Measurements from ENCODE around the gene LILRA1.
"Not testable (repeated sequence)": the region's sequence is repeated elsewhere in the genome, so short reads cannot be mapped to it uniquely, and the experiment has no call there.

The LILRA1 gene

GRCh38 chr19:54586397-54586796 is 7.0 kb upstream of the LILRA1 start:
- no peak for DNase-seq (ENCODE audit: low read depth in 2 of 2)
- H3K4me3 ChIP-seq (replicated peaks in 1 of 2; ENCODE audit: low read depth in 2 of 2, low read length in 2 of 2): no peak overlapping the region
- no peak for TF ChIP-seq CTCF (IDR thresholded peaks at IDR 0.05; ENCODE audit: low read depth, low read length)

GRCh38 chr19:54587026-54587425 is 6.4 kb upstream of the LILRA1 start:
- no peak overlapping the region for H3K4me3 ChIP-seq (replicated peaks in 1 of 2; ENCODE audit: low read depth in 2 of 2, low read length in 2 of 2)
- DNase-seq (ENCODE audit: low read depth in 2 of 2): no peak
- no peak for TF ChIP-seq CTCF (IDR thresholded peaks at IDR 0.05; ENCODE audit: low read depth, low read length)

DNA sequence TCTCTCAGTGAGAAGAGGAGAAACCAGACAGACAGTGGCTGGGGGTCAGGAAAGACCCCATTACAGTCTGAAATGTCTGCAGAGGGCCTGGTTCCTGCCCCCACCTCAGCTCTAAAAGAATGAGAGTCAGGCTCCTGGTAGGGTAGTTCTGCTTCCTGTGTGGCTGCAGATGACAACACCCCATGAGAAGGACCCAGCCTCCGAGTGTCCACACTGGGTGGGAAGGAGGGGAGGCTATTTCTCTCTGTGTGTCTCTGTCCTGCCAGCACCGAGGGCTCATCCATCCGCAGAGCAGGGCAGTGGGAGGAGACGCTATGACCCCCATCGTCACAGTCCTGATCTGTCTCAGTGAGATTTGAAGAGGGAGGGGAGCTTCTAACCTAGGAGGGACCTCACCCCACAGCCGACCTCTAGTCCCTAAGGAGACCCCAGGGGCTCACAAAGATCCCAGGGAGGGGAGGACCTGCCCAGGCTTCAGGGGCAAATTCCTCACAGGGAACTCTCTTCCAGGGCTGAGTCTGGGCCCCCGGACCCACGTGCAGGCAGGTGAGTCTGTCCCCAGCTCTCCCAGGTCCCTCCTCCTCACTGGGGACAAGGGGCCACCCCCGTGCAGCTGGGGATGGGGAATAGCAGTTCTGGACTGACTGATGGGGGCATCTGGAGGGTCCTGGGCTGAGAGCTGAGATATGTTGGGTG is 647 bp downstream of the LILRA1 start:
- not testable (repeated sequence) for DNase-seq (ENCODE audit: low read depth in 2 of 2); H3K4me3 ChIP-seq (replicated peaks in 1 of 2; ENCODE audit: low read depth in 2 of 2, low read length in 2 of 2)

DNA sequence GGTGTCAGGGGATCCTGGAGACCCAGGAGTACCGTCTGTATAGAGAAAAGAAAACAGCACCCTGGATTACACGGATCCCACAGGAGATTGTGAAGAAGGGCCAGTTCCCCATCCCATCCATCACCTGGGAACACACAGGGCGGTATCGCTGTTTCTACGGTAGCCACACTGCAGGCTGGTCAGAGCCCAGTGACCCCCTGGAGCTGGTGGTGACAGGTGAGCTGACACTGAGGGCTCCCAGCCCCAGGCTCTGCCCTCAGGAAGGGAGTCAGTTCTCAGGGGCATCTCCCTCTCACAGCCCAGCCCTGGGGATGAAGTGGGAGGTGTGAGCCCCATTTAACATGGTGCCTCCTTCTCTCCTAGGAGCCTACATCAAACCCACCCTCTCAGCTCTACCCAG is 1.3 kb downstream of the LILRA1 start:
- no peak for DNase-seq (ENCODE audit: low read depth in 2 of 2)
- TF ChIP-seq CTCF (IDR thresholded peaks at IDR 0.05; ENCODE audit: low read depth, low read length): no peak
- no peak overlapping the region for H3K4me3 ChIP-seq (replicated peaks in 1 of 2; ENCODE audit: low read depth in 2 of 2, low read length in 2 of 2)

GRCh38 chr19:54595680-54596436 is 2.4 kb downstream of the LILRA1 start:
- DNase-seq (ENCODE audit: low read depth in 2 of 2); H3K4me3 ChIP-seq (replicated peaks in 1 of 2; ENCODE audit: low read depth in 2 of 2, low read length in 2 of 2): not testable (repeated sequence)

GRCh38 chr19:54600212-54600611 is 6.8 kb downstream of the LILRA1 start:
- no peak for TF ChIP-seq CTCF (IDR thresholded peaks at IDR 0.05; ENCODE audit: low read depth, low read length)
- H3K4me3 ChIP-seq (replicated peaks in 1 of 2; ENCODE audit: low read depth in 2 of 2, low read length in 2 of 2): no peak overlapping the region
- no peak for DNase-seq (ENCODE audit: low read depth in 2 of 2)

DNA sequence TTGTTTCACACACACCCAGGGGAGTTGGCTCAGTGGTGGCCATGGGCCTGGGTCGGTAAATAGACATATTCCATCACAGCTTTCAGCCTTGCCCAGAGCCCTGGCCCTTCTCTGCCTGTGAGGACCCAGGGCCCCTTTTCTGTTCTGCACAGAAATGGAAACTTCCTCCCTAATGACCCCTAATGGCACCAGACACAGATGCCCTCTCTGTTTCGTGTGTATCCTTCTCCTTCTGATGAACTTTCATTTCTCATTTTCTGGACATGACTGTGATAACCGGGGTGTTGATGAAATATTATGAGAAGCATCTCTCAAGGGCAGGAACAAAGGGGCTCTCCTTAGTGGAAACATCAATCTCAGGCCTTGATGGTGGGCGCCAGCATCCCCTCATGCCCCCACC is 12.8 kb downstream of the LILRA1 start:
- TF ChIP-seq CTCF (IDR thresholded peaks at IDR 0.05; ENCODE audit: low read depth, low read length): no peak
- no peak for DNase-seq (ENCODE audit: low read depth in 2 of 2)
- no peak overlapping the region for H3K4me3 ChIP-seq (replicated peaks in 1 of 2; ENCODE audit: low read depth in 2 of 2, low read length in 2 of 2)
